ENCODE measurements around the gene AKAP6.

Gene AKAP6

GRCh38 chr14:32342847-32343194 lies 13.7 kb downstream of the AKAP6 start:
- DNase-seq (ENCODE audit: low read depth) = no peak
- H3K4me3 ChIP-seq (ENCODE audit: low read depth, low read length) = no peak overlapping the region
- TF ChIP-seq, protein P1, sequence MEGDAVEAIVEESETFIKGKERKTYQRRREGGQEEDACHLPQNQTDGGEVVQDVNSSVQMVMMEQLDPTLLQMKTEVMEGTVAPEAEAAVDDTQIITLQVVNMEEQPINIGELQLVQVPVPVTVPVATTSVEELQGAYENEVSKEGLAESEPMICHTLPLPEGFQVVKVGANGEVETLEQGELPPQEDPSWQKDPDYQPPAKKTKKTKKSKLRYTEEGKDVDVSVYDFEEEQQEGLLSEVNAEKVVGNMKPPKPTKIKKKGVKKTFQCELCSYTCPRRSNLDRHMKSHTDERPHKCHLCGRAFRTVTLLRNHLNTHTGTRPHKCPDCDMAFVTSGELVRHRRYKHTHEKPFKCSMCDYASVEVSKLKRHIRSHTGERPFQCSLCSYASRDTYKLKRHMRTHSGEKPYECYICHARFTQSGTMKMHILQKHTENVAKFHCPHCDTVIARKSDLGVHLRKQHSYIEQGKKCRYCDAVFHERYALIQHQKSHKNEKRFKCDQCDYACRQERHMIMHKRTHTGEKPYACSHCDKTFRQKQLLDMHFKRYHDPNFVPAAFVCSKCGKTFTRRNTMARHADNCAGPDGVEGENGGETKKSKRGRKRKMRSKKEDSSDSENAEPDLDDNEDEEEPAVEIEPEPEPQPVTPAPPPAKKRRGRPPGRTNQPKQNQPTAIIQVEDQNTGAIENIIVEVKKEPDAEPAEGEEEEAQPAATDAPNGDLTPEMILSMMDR (IDR thresholded peaks at IDR 0.05; ENCODE audit: low read depth, low read length, missing control alignments) = no peak

DNA sequence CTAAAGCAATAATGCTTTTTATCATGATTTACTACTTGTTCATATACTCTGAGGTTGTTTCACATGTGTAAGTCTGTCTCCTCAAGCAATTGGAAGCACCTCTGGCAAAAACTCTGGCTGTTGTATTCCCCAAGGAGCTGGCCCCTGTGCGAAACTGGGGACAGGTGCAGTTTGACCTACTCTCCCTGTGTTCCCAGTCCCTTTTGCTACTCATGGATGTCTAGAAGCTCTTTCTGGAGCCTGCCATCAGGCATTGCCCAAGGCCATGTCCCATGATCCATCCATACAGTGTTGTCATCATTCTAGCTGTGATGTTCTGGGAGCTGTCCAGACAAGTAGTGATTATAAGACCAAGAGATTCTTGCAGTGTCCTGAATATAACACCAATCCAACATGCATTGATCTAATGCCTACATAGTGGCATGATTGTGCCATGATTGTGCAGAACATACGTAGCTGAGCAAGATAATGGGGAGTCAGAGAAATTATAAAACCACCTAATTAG lies 14.9 kb downstream of the AKAP6 start:
- TF ChIP-seq, protein P1 (IDR thresholded peaks at IDR 0.05; ENCODE audit: low read depth, low read length, missing control alignments) = no peak
- no peak for DNase-seq (ENCODE audit: low read depth)
- no peak overlapping the region for H3K4me3 ChIP-seq (ENCODE audit: low read depth, low read length)

GRCh38 chr14:32345311-32345791 lies 16.3 kb downstream of the AKAP6 start:
- no peak for DNase-seq (ENCODE audit: low read depth)
- TF ChIP-seq, protein P1 (IDR thresholded peaks at IDR 0.05; ENCODE audit: low read depth, low read length, missing control alignments) = no peak
- no peak overlapping the region for H3K4me3 ChIP-seq (ENCODE audit: low read depth, low read length)

DNA sequence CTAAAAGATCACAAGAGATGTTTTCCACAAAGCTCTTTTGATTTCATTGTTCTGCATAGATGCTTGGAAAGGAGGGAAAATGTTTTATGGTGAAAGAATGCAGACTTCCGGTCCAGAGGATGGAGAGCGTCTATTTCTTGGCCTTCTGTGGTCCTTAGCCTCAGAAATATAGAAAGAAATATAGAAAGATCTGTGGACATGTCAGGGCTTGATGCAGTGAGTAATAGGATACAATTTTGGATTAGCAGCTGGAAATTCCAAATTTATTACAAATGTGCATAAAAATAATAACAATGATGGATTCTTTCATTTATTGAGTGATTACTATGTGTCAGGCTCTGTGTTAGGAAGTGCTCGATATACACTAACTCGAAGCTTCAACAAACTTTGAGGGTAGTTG lies 20.2 kb downstream of the AKAP6 start:
- no peak for DNase-seq (ENCODE audit: low read depth)
- H3K4me3 ChIP-seq (ENCODE audit: low read depth, low read length) = no peak overlapping the region
- TF ChIP-seq, protein P1 (IDR thresholded peaks at IDR 0.05; ENCODE audit: low read depth, low read length, missing control alignments) = no peak

DNA sequence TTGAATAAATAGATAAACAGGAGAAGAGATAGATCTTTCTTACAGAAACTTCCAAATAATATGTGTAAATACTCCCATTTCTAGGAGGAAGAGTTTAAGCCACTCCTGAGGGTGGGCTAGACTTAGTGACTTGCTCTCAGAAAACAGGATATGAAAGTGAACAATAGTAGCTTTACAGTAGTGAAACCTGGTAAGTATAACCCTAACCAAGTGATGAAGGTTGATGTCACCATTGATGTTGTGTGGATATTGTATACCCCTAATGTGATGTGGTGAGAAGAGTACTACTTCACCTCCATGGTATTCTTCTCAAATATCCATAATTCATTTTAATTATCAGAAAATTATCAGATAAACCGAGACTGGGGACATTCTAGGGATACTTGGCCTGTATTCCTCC lies 20.9 kb downstream of the AKAP6 start:
- peak; percentile 10 for DNase-seq (ENCODE audit: low read depth)
- TF ChIP-seq, protein P1 (IDR thresholded peaks at IDR 0.05; ENCODE audit: low read depth, low read length, missing control alignments) = no peak
- no peak overlapping the region for H3K4me3 ChIP-seq (ENCODE audit: low read depth, low read length)

DNA sequence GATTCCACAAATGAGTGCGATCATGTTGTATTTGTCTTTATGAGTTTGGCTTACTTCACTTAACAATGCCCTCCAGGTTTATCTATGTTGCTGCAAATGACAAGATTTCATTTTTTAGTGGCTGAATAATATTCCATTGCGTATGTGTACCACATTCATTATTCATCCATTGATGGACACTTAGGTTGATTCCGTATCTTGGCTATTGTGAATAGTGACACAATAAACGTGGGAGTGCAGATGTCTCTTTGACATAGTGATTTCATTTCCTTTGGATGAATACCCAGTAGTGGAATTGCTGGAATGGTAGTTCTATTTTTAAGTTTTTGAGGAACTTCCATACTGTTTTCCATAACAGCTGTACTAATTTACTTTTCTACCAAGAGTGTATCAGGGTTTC lies 23.5 kb downstream of the AKAP6 start:
- TF ChIP-seq, protein P1 (IDR thresholded peaks at IDR 0.05; ENCODE audit: low read depth, low read length, missing control alignments) = no peak
- H3K4me3 ChIP-seq (ENCODE audit: low read depth, low read length) = no peak overlapping the region
- no peak for DNase-seq (ENCODE audit: low read depth)

GRCh38 chr14:32354716-32355115 lies 25.6 kb downstream of the AKAP6 start:
- H3K4me3 ChIP-seq (ENCODE audit: low read depth, low read length) = no peak overlapping the region
- DNase-seq (ENCODE audit: low read depth) = no peak
- TF ChIP-seq, protein P1 (IDR thresholded peaks at IDR 0.05; ENCODE audit: low read depth, low read length, missing control alignments) = no peak

Data from GM12864 (cell line).